ENCODE measurements around the gene KIRREL3.

Gene KIRREL3

GRCh38 chr11:126739499-126740145 lies 260.9 kb downstream of the KIRREL3 start:
- no peak for DNase-seq (ENCODE audit: low read depth)

GRCh38 chr11:126738295-126739031 lies 262.1 kb downstream of the KIRREL3 start:
- DNase-seq (ENCODE audit: low read depth) = no peak

GRCh38 chr11:126736682-126737572 lies 263.6 kb downstream of the KIRREL3 start:
- DNase-seq (ENCODE audit: low read depth) = no peak

- DNase-seq (ENCODE audit: low read depth) = no peak
These were observed 265.8 kb downstream of the KIRREL3 start for GRCh38 chr11:126734752-126735151.

- DNase-seq (ENCODE audit: low read depth) = no peak
These were observed 266.9 kb downstream of the KIRREL3 start for GRCh38 chr11:126733685-126734084.

GRCh38 chr11:126732981-126733380 lies 267.6 kb downstream of the KIRREL3 start:
- no peak for DNase-seq (ENCODE audit: low read depth)

- no peak for DNase-seq (ENCODE audit: low read depth)
These were observed 268.9 kb downstream of the KIRREL3 start for GRCh38 chr11:126731576-126732142.

- DNase-seq (ENCODE audit: low read depth) = no peak
These were observed 273.2 kb downstream of the KIRREL3 start for GRCh38 chr11:126727381-126727780.

- DNase-seq (ENCODE audit: low read depth) = no peak
These were observed 275.0 kb downstream of the KIRREL3 start for GRCh38 chr11:126725521-126725920.

- no peak for DNase-seq (ENCODE audit: low read depth)
These were observed 275.5 kb downstream of the KIRREL3 start for GRCh38 chr11:126725043-126725442.

GRCh38 chr11:126723665-126724045 lies 276.9 kb downstream of the KIRREL3 start:
- DNase-seq (ENCODE audit: low read depth) = no peak

- no peak for DNase-seq (ENCODE audit: low read depth)
These were observed 277.5 kb downstream of the KIRREL3 start for GRCh38 chr11:126722956-126723664.

- no peak for DNase-seq (ENCODE audit: low read depth)
These were observed 278.4 kb downstream of the KIRREL3 start for GRCh38 chr11:126722006-126722736.

- DNase-seq (ENCODE audit: low read depth) = no peak
These were observed 279.9 kb downstream of the KIRREL3 start for GRCh38 chr11:126720539-126721235.

GRCh38 chr11:126719740-126720139 lies 280.8 kb downstream of the KIRREL3 start:
- no peak for DNase-seq (ENCODE audit: low read depth)

GRCh38 chr11:126718276-126718675 lies 282.3 kb downstream of the KIRREL3 start:
- DNase-seq (ENCODE audit: low read depth) = no peak

- no peak for DNase-seq (ENCODE audit: low read depth)
These were observed 284.0 kb downstream of the KIRREL3 start for GRCh38 chr11:126716456-126717083.

- no peak for DNase-seq (ENCODE audit: low read depth)
These were observed 286.8 kb downstream of the KIRREL3 start for GRCh38 chr11:126713806-126714205.

GRCh38 chr11:126711977-126712625 lies 288.5 kb downstream of the KIRREL3 start:
- DNase-seq (ENCODE audit: low read depth) = no peak

Measured in HS-5 (cell line).